ENCODE data around the gene PRUNE2.
"Not testable (repeated sequence)": the region's sequence is repeated elsewhere in the genome, so short reads cannot be mapped to it uniquely, and the experiment has no call there.

Gene PRUNE2

GRCh38 chr9:76684213-76684612 is 221.7 kb downstream of the PRUNE2 start:
- peaks cover 2% of the 10 kb centered on the region for H3K4me1 ChIP-seq (ENCODE audit: insufficient read depth, insufficient read length)
- H3K27me3 ChIP-seq (ENCODE audit: insufficient read depth, insufficient read length) = no peaks in the 10 kb centered on the region
- no peak overlapping the region for H3K4me3 ChIP-seq (ENCODE audit: insufficient read length, low read depth)
- TF ChIP-seq ZNF274 (IDR thresholded peaks at IDR 0.05; ENCODE audit: low read depth, low read length) (no peak), SUZ12 (IDR thresholded peaks at IDR 0.05; ENCODE audit: extremely low read depth, insufficient read depth, insufficient read length) (no peak), YY1 (IDR thresholded peaks at IDR 0.05; ENCODE audit: insufficient read depth, insufficient read length) (no peak)
- H3K9me3 ChIP-seq (ENCODE audit: insufficient read depth, low read length) = peaks cover 10% of the 10 kb centered on the region; the same call in 1 of the 2 replicates
- H3K36me3 ChIP-seq (ENCODE audit: insufficient read depth, insufficient read length, low read length) = no peaks in the 10 kb centered on the region
- DNase-seq (ENCODE audit: low read depth, low spot score) = no peak
- no peak overlapping the region for H3K9ac ChIP-seq (ENCODE audit: insufficient read length, low read depth)

GRCh38 chr9:76681556-76681955 is 224.4 kb downstream of the PRUNE2 start:
- Histone ChIP-seq H3K4me3 (ENCODE audit: insufficient read length, low read depth) (no peak overlapping the region), H3K27me3 (ENCODE audit: insufficient read depth, insufficient read length) (no peaks in the 10 kb centered on the region), H3K4me1 (ENCODE audit: insufficient read depth, insufficient read length) (peaks cover 3% of the 10 kb centered on the region), H3K9ac (ENCODE audit: insufficient read length, low read depth) (no peak overlapping the region), H3K9me3 (ENCODE audit: insufficient read depth, low read length) (peaks cover 10% of the 10 kb centered on the region; the same call in 1 of the 2 replicates), H3K36me3 (ENCODE audit: insufficient read depth, insufficient read length, low read length) (no peaks in the 10 kb centered on the region)
- DNase-seq (ENCODE audit: low read depth, low spot score) = no peak
- TF ChIP-seq YY1 (IDR thresholded peaks at IDR 0.05; ENCODE audit: insufficient read depth, insufficient read length) (no peak), SUZ12 (IDR thresholded peaks at IDR 0.05; ENCODE audit: extremely low read depth, insufficient read depth, insufficient read length) (no peak), ZNF274 (IDR thresholded peaks at IDR 0.05; ENCODE audit: low read depth, low read length) (no peak)

GRCh38 chr9:76680716-76681425 is 225.0 kb downstream of the PRUNE2 start:
- H3K27me3 ChIP-seq (ENCODE audit: insufficient read depth, insufficient read length) = no peaks in the 10 kb centered on the region
- H3K36me3 ChIP-seq (ENCODE audit: insufficient read depth, insufficient read length, low read length) = no peaks in the 10 kb centered on the region
- TF ChIP-seq ZNF274 (IDR thresholded peaks at IDR 0.05; ENCODE audit: low read depth, low read length) = no peak
- TF ChIP-seq SUZ12 (IDR thresholded peaks at IDR 0.05; ENCODE audit: extremely low read depth, insufficient read depth, insufficient read length) = no peak
- no peak for TF ChIP-seq YY1 (IDR thresholded peaks at IDR 0.05; ENCODE audit: insufficient read depth, insufficient read length)
- no peak for DNase-seq (ENCODE audit: low read depth, low spot score)
- H3K4me3 ChIP-seq (ENCODE audit: insufficient read length, low read depth) = no peak overlapping the region
- peaks cover 3% of the 10 kb centered on the region for H3K4me1 ChIP-seq (ENCODE audit: insufficient read depth, insufficient read length)
- no peak overlapping the region for H3K9ac ChIP-seq (ENCODE audit: insufficient read length, low read depth)
- H3K9me3 ChIP-seq (ENCODE audit: insufficient read depth, low read length) = peaks cover 10% of the 10 kb centered on the region; the same call in 1 of the 2 replicates

GRCh38 chr9:76677481-76678055 is 228.3 kb downstream of the PRUNE2 start:
- H3K27me3 ChIP-seq (ENCODE audit: insufficient read depth, insufficient read length) = no peaks in the 10 kb centered on the region
- H3K4me3 ChIP-seq (ENCODE audit: insufficient read length, low read depth) = no peak overlapping the region
- H3K9ac ChIP-seq (ENCODE audit: insufficient read length, low read depth) = no peak overlapping the region
- TF ChIP-seq YY1 (IDR thresholded peaks at IDR 0.05; ENCODE audit: insufficient read depth, insufficient read length) (no peak), SUZ12 (IDR thresholded peaks at IDR 0.05; ENCODE audit: extremely low read depth, insufficient read depth, insufficient read length) (no peak), ZNF274 (IDR thresholded peaks at IDR 0.05; ENCODE audit: low read depth, low read length) (no peak)
- no peaks in the 10 kb centered on the region for H3K36me3 ChIP-seq (ENCODE audit: insufficient read depth, insufficient read length, low read length)
- H3K4me1 ChIP-seq (ENCODE audit: insufficient read depth, insufficient read length) = peaks cover 3% of the 10 kb centered on the region
- DNase-seq (ENCODE audit: low read depth, low spot score) = no peak
- peaks cover 10% of the 10 kb centered on the region; the same call in 1 of the 2 replicates for H3K9me3 ChIP-seq (ENCODE audit: insufficient read depth, low read length)

- no peak for DNase-seq (ENCODE audit: low read depth, low spot score)
- no peaks in the 10 kb centered on the region for H3K27me3 ChIP-seq (ENCODE audit: insufficient read depth, insufficient read length)
- peaks cover 10% of the 10 kb centered on the region; the same call in 1 of the 2 replicates for H3K9me3 ChIP-seq (ENCODE audit: insufficient read depth, low read length)
- TF ChIP-seq YY1 (IDR thresholded peaks at IDR 0.05; ENCODE audit: insufficient read depth, insufficient read length) (no peak), SUZ12 (IDR thresholded peaks at IDR 0.05; ENCODE audit: extremely low read depth, insufficient read depth, insufficient read length) (no peak), ZNF274 (IDR thresholded peaks at IDR 0.05; ENCODE audit: low read depth, low read length) (no peak)
- H3K9ac ChIP-seq (ENCODE audit: insufficient read length, low read depth) = no peak overlapping the region
- peaks cover 3% of the 10 kb centered on the region for H3K4me1 ChIP-seq (ENCODE audit: insufficient read depth, insufficient read length)
- H3K4me3 ChIP-seq (ENCODE audit: insufficient read length, low read depth) = no peak overlapping the region
- no peaks in the 10 kb centered on the region for H3K36me3 ChIP-seq (ENCODE audit: insufficient read depth, insufficient read length, low read length)
These were observed 229.1 kb downstream of the PRUNE2 start for GRCh38 chr9:76676857-76677256.

GRCh38 chr9:76667521-76667957 is 238.4 kb downstream of the PRUNE2 start:
- TF ChIP-seq SUZ12 (IDR thresholded peaks at IDR 0.05; ENCODE audit: extremely low read depth, insufficient read depth, insufficient read length) (no peak), ZNF274 (IDR thresholded peaks at IDR 0.05; ENCODE audit: low read depth, low read length) (no peak), YY1 (IDR thresholded peaks at IDR 0.05; ENCODE audit: insufficient read depth, insufficient read length) (no peak)
- DNase-seq (ENCODE audit: low read depth, low spot score) = no peak
- Histone ChIP-seq H3K9me3 (ENCODE audit: insufficient read depth, low read length) (peaks cover 6% of the 10 kb centered on the region; the same call in 1 of the 2 replicates), H3K4me3 (ENCODE audit: insufficient read length, low read depth) (no peak overlapping the region), H3K36me3 (ENCODE audit: insufficient read depth, insufficient read length, low read length) (no peaks in the 10 kb centered on the region), H3K27me3 (ENCODE audit: insufficient read depth, insufficient read length) (no peaks in the 10 kb centered on the region), H3K4me1 (ENCODE audit: insufficient read depth, insufficient read length) (peaks cover 4% of the 10 kb centered on the region), H3K9ac (ENCODE audit: insufficient read length, low read depth) (no peak overlapping the region)

- not testable (repeated sequence) for H3K9ac ChIP-seq (ENCODE audit: insufficient read length, low read depth); H3K4me3 ChIP-seq (ENCODE audit: insufficient read length, low read depth); H3K4me1 ChIP-seq (ENCODE audit: insufficient read depth, insufficient read length); H3K9me3 ChIP-seq (ENCODE audit: insufficient read depth, low read length); H3K36me3 ChIP-seq (ENCODE audit: insufficient read depth, insufficient read length, low read length); H3K27me3 ChIP-seq (ENCODE audit: insufficient read depth, insufficient read length); DNase-seq (ENCODE audit: low read depth, low spot score)
These were observed 239.9 kb downstream of the PRUNE2 start for GRCh38 chr9:76665966-76666365.

All from NT2/D1 (cell line).